Measurements from ENCODE around the gene PAK6. TPM values are rescaled to one million over a fixed set of nuclear protein-coding genes. Genes with fewer than 3 reads are reported as not detected.

Gene PAK6
- total and polyA plus RNA-seq, 9 of the 15 experiments (the other 6 are each of a cell fraction or from before 2014, with no cell fraction given), result 0.03 to 0.74 (median 0.16) TPM; not detected in 2

DNA sequence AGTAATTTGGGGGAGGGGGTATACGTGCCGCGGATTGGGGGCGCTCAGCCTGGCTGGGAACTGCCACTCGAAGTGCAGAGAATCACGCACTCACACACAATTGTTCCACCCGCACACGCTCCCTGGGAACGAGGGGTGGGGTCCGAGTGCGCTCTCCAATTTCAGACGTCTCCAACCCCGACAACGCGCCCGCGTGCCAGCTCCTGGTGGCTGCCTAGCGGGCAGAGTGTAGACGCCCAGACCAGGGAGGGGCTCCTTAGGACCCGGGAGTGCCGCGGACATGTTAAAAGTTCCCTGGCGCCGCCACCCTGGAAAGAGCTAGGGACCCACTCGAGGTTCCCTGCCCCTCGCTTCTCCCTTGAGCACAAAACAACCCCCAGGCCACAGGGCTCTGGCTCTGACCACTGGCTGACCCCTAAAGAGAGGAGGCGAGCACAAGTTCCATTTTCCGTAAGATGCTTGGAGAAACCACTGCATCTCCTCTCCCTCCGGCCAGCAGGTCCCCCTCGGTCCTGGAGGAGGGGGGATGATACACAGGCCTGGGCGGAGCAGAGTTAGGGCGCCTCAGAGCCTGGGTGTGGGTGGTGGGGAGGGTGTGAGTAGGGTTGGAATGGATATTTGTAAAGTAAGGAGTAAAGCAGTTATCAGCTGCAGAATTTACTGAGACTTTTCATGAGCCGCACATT lies 44.9 kb downstream of the PAK6 start (continued):
- TF ChIP-seq CHD2 (IDR thresholded peaks at IDR 0.05; ENCODE audit: low read depth, low read length) (no peak), TAF1 (IDR thresholded peaks at IDR 0.05; ENCODE audit: control insufficient read depth, extremely low read depth, insufficient read depth, low read length, severe bottlenecking) (no peak)

DNA sequence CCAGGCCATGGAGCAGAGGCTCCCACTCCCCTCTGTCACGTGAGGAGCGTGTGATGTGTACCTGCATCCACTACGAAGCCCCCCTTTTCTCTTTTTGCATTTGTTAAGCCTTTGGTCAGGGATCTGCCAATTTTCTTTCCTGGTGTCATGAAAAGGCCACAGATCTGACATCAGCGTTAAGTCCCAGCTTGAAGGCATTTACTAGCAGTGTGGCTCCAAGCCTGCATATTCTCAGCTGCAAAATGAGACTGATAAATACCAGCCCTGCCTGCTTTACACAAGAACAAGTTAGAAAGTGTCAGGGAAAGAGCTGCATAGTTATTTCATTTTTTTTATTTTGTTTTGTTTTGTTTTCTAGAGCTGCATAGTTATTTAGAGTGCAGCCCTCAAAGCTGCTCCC lies 46.3 kb downstream of the PAK6 start:
- H3K4me2 ChIP-seq (ENCODE audit: insufficient read depth, low read length), result no peak overlapping the region
- peaks cover 0 to 38% of the 10 kb centered on the region in 2 experiments; a peak in 3 of 5 replicates for H3K4me1 ChIP-seq (replicated peaks in 1 of 2; ENCODE audit: control insufficient read depth in 2 of 2, insufficient read depth in 2 of 2, low read length in 2 of 2)
- ChIA-PET POLR2A (interaction anchor here (0.6 to 1.6 kb wide), 5 partner anchors 11 to 359 kb away, joined by 3 to 4 read pairs (median 3); no protein-coding TSS in a partner anchor), CTCF (ENCODE audit: low intra/inter-chr PET ratio) (interaction anchor here (1.4 kb wide), 1 partner anchor 10 kb away, joined by 3 read pairs; no protein-coding TSS in a partner anchor)
- no peak overlapping the region for H3K9ac ChIP-seq (ENCODE audit: insufficient read depth in 1 of 2, low read depth in 2 of 2, low read length in 2 of 2)
- WGBS (ENCODE audit: insufficient coverage, low coverage, missing lambda C conversion rate), result 23% methylated on average over 4 of the region's 4 CpGs
- FAIRE-seq, result peak; percentile 81
- no peaks in the 10 kb centered on the region for H3K36me3 ChIP-seq (ENCODE audit: control insufficient read depth, insufficient read depth, low read length)
- H3K4me3 ChIP-seq, result no peak overlapping the region
- no peak for DNase-seq (ENCODE audit: extremely low read depth in 1 of 4, low spot score in 3 of 4)
- in situ Hi-C loops (cut with MboI), result no loop called here
- no peaks in the 10 kb centered on the region for H3K27me3 ChIP-seq (ENCODE audit: control insufficient read depth in 2 of 2, insufficient read depth in 2 of 2, low read length in 2 of 2)
- H3K27ac ChIP-seq (ENCODE audit: extremely low read depth, low read depth, low read length), result no peak overlapping the region
- no peaks in the 10 kb centered on the region for H3K9me3 ChIP-seq (replicated peaks; ENCODE audit: control insufficient read depth, insufficient read depth, low read depth, low read length)
- no peaks in the 10 kb centered on the region for H3K9me1 ChIP-seq (ENCODE audit: control insufficient read depth, insufficient read depth, low read length)
- no peaks in the 10 kb centered on the region for H3K79me2 ChIP-seq (ENCODE audit: control insufficient read depth, insufficient read depth, low read length)
- no peak for ATAC-seq
- H4K20me1 ChIP-seq (replicated peaks; ENCODE audit: control insufficient read depth, insufficient read depth, low read length), result no peaks in the 10 kb centered on the region
- no peak for TF ChIP-seq RAD21 (CRISPR knock-in tag; conservative IDR thresholded peaks at IDR 0.05 in 1 of 2, IDR thresholded peaks at IDR 0.05 in 1 of 2)
- TF ChIP-seq BHLHE40 (IDR thresholded peaks at IDR 0.05; ENCODE audit: low read length), result 0 out of 2 replicates have a peak, but pooled peaks have one; percentile 31
- BruUV-seq (replicated peaks), result no TSS peak
- H2AFZ ChIP-seq (ENCODE audit: low read depth, low read length), result no peak overlapping the region
- intact Hi-C loops (cut with micrococcal nuclease), result no loop called here

Data from K562 (cell line).